GM19043 (cell line): ENCODE results near the gene KHNYN.

Experiments
- ATAC-seq: cut with Tn5 transposase; IDR thresholded peaks from one replicate; pipeline ENCODE4 v1.9.1; 2021; ENCODE audit warnings: low read depth; ENCODE audit not compliant: unreplicated experiment

Gene KHNYN

DNA sequence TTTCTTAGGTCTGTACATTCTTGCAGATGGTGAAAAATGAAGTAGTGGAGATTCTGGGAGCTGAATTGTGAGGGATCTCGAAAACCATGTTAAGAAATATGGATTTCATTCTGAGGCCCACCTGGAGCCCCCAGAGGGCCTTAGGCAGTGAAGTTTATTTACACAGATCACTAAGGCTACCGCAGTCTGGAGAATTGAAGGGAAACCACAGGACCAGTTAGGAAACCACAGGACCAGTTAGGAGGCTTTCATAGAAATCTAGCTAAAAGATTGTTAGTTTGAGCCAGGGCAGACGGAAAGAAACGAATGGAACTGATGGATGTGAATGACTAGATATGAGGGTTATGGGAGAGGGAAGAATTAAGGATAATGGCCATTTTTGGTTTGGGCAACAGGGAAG, 7.5 kb upstream of the KHNYN start:
- ATAC-seq: no peak

DNA sequence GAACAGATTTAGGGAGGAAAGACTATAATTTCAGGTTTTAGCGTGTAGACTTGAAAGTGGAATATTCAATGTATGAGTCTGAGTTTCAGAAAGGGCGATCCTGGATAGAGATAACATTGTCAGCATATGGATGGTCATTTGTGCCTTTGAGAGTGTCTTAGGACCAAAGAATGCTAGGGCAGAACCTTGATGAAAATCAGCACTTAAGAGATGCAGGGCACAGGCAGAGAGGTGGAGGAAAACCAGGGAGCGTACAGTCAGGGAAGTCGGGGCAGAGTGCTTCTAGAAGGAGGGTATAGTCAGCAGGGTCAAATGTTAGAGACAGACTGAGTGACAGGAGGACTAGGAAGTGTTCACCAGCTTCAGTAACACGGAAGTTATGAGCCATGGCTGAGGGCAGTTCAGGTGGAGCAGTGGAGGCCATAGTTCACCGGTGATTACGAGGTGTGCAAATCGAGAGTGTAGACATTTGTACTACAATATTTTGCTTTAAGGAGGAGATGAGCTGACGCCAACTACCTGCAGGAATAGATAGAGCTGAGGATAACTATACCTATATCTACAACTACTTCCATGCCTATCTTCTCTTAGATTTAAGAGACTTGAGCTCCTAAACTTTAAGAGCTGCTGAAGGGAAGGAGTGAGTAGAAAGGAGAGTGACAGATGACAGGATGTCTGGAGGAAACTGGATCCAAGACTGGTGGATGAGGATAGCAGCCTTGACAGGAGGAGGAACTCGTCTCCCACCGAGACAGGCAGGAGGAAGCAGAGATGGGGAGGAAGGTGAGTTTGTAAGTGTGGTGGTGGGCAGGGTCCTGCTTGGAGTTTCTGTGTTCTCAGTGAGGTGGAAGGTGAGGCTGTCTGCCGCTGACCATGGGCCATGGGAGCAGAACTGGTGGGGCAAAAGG, 6.8 kb upstream of the KHNYN start:
- no peak for ATAC-seq

DNA sequence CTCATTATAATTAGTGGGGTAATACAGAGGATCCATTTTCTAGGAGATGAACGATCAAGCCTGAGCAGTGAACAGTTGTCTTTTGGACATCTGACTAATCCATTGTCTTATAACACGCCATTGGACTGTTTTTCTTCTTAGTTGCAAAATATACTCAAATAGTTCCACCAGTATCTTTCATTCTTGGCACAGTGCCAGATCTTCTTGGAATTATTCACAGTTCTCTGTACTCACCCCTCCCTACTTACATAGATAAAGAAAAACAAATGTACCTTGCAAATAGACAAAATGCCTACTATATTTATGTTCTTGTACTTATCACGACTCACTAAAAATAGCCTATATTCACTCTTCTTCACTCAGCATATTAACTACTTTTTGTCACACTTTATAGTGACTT, 4.0 kb upstream of the KHNYN start:
- no peak for ATAC-seq

DNA sequence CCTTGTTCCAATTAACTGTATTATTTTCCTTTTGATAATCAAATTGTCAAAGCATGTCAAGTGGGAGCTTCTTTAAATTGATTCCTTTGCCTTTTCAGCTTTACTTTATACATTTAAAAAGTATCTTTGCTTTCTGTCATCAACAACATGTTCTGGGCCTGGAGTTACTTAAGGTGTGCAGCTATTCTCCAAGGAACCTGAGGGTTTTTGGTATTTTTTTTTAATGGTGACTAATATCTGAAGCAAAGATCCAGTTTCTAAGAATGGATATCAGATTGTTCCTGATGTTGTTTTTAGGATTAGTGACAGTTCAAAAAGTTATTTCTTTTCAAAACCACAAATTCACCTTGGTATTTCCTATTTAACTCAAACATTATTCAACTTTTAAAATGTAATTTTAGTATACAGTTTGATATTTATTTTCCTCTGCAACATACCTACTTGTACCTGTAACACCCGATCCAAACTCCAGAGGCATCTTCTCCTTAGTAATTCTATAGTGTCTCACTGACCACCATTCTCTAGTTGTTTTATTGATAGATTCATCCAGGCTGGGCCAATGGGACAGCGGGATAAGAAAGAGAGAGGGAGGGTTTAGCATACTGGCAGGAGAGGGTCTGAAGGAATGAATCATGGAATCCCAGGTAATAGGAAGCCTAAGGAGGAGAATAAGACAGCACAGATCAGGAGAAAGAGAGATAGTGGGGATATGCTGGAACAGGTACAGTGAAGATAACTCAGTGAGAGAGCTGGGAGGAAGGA, 3.4 kb upstream of the KHNYN start:
- ATAC-seq: no peak

DNA sequence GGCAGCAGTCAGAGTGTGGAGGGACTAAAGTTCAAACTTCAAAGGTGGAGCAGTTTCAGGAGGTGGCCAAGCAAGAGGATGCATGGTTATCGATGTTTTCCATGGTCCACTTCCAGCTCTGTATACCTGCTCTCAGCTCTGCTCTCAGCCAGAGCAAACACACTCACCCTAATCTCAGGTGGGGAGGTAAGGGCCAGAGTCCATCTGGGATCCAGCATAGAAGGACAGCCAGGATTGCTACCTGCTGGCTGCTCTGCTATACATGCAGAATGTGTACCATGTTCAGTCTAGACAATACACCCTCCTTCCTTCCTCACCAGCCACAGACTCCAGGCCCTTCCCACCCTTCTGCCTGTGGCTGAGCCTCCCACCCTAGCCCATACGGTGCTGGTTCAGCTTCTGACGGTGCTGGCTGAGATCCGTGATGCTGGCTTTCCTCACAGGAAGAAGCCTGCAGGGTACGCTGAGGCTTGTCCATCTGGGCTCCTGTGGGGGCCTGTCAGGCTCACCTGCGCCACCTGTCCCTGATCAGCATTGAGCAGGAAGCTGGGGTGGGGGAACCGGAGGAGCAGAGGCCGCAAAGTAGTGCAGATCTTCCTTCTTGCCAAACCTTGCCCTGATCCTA, 2.7 kb upstream of the KHNYN start:
- ATAC-seq: no peak

DNA sequence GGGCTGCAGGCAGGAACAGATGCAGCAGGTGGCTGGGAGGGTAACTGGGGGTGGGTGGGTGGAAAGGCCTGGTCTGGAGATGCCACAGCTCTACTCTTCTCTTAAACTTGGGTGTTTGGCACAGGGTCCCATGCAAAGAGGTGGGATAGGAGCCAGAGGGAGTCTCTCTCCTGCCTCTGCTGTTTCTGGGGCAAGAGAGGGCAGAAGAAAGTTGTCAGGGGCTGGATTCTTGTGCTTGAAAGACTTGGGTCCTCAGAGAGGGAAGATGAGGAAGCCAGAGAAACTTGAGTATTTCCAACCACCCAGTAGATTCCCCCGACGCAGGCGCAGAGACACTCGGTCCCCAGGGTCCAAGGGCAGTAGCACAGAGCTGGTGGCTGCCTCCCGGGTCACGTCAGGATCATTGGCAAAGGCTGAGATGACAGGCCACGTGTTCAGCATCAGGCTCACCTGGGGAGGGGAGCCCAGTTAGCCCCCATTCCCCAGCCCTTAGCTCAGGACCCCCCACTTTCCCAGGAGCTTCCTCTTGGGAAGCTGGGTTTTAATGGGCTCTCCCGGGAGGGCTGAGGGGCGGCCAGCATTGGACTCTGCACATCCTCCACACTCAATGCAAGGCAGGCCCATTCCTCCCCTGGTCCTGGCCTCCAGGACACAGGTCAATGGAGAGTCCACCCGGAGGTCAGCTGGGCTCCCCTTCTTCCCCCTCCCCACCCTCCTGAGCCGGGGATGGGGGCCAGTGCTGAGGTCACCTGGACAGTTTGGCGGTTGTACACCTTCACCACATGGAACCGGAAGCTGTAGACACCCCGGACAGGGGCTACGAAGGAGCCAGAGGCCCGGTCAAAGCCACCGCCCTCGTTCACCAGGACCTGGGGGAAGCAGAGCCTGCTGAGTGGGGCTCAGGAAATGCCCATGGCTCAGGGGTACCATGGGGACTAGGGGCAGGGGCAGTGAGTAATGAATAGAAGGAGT, 1.9 kb upstream of the KHNYN start:
- ATAC-seq: no peak

DNA sequence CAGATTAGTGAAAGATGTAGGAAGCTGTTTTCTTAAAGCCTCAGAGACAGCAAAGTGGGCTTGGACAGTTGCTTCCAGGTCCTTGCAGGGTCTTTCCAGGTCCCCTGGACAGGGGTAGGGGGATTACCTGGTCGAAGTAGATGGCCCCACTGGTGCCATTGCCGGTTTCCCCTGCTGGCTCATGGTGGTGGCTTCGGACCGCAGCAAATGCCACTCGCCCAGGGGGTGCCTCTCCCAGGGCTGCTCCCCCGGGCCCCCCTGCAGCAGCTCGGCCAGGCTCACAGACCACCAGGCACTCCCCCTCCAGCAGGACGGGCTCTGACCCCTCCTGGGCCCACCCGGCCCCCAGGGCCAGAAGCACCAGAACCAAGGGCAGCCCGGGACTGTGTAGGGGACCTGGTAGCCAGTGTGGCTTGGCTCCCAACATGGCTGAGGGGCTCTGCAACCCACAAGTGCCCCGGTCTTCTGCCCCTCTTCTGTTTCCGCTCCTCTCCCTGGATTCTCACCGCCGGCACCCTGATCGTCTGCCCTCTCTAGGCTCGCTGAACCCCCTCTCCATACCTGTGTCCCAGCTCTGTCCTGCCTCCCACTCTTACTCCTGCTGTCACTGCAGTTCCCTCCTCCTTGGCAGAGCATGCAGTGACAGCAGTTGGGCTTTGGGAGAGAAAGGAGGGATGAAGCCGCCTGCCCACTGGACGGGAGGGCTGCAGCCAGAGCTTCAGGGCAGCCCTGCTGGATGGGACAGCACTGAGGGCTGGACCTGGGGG, 943 bp upstream of the KHNYN start:
- no peak for ATAC-seq

- peak; percentile 49 for ATAC-seq
Observed at GRCh38 chr14:24430143-24430681, 458 bp downstream of the KHNYN start.

DNA sequence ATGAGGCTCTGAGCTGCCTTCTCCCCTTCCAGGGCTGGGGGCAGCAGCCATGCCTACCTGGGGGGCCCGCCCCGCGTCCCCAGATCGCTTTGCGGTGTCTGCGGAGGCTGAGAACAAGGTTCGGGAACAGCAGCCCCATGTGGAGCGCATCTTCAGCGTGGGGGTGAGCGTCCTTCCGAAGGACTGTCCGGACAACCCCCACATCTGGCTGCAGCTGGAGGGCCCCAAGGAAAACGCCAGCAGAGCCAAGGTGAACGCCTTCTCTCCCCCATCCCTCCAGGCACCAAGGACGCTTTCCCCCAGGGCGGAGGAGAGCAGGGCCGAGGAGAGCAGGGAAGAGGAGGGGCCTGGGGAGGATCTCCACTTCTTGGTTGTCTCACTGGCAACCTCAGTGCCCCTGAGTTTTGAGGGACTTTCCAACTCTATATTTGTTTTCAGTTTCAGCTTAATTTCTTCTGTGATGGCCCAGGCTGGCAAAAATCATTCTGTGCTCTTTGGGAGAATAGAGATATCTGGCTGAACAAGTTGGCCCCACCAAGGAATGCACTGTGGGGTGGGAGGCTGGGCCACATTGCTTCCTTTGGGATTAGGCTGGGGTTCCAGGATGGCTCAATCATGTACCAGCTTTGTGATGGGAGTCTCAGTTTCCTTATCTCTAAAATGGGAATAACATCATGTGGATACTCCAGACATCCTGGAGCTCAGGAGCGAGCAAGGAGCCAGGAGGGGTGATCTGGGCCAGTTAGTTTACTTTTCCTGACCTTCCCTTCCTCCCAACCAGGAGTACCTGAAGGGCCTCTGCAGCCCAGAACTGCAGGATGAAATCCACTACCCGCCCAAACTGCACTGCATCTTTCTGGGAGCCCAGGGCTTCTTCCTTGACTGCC, 1.2 kb downstream of the KHNYN start:
- no peak for ATAC-seq

DNA sequence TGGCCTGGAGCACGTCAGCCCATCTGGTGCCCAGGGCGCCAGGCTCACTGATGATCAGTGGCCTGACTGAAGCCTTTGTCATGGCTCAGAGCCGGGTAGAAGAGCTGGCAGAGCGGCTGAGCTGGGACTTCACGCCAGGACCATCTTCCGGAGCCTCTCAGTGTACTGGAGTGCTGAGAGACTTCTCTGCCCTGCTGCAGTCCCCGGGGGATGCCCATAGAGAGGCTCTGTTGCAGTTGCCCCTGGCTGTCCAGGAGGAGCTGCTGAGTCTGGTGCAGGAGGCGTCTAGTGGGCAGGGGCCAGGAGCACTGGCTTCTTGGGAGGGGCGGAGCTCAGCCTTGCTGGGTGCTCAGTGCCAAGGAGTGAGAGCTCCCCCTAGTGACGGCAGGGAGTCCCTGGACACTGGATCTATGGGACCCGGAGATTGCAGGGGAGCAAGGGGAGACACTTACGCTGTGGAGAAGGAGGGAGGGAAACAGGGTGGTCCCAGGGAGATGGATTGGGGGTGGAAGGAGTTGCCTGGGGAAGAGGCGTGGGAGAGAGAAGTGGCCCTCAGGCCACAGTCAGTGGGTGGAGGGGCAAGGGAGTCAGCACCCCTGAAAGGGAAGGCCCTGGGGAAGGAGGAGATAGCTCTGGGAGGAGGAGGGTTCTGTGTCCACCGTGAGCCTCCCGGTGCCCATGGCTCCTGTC, 2.0 kb downstream of the KHNYN start:
- ATAC-seq: peak; percentile 46

DNA sequence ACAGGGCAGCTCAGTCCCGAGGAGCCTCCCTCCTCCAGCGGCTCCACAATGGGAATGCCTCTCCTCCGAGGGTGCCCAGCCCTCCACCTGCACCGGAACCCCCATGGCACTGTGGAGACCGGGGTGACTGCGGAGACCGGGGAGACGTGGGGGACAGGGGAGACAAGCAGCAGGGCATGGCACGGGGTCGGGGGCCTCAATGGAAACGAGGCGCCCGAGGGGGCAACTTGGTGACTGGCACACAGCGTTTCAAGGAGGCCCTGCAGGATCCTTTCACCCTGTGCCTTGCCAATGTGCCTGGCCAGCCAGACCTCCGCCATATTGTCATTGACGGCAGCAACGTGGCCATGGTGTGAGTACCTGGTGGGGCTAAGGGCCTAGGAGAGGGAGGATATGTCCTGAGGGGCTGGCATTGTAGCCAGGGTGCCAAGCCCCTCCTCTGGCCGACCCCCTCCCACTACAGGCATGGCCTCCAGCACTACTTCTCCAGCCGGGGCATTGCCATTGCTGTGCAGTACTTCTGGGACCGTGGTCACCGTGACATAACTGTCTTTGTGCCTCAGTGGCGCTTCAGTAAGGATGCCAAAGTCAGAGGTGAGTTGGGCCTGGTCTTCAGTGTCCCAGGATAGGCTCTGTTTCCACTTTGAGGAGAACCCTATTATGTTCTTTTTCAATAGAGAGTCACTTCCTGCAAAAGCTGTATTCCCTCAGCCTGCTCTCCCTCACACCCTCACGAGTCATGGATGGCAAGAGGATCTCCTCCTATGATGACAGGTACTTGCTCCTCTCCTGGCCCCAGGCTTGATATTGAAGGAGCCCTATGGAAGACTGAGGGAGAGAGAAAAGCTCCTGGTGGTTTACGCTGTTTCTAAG, 2.7 kb downstream of the KHNYN start:
- no peak for ATAC-seq

- no peak for ATAC-seq
Observed at GRCh38 chr14:24434036-24434435, 4.3 kb downstream of the KHNYN start.

GRCh38 chr14:24434676-24435075, 4.9 kb downstream of the KHNYN start:
- ATAC-seq: no peak

DNA sequence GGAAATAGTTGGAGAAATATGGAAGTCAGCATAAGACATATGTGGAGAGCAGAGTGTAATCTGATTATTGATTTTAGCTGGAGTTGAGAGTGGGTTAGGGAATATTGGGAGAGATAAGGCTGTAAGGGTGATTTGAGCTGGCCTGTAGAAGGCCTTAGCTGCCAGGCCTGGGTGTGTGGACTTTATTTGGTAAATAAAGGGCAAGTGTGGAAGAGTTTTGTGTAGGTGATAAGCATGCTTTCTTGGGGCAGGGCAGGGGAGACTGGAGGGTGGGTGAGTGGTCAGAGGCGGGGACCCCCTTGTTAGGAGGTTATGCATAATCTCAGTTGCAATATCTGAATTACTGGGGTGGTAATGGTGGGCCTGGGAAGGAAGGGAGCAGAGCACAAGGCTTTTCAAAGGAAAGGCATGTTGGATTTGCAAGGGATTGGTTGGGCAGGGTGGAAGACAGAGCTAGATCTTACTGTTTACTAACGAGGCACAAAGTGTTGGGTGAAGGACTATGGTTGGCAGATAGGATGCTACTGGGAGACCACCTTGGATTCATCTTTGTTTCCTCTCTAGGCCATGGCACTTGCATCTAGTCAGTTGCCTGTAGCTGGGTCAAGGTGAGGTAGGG, 5.5 kb downstream of the KHNYN start:
- ATAC-seq: no peak

DNA sequence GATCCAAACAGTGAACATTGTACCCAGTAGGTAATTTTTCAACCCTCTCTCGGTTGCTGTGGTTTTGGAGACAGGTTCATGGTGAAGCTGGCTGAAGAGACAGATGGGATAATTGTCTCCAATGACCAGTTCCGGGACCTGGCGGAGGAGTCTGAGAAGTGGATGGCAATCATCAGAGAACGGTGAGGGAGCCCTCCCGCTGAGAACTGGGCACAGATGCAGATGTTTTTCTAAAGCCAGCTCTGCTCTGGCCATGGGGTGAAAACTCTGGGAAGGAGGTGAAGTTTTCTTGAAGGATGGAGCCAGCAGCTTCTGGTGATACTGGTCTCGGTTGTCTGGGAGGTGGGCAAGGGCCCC, 6.2 kb downstream of the KHNYN start:
- no peak for ATAC-seq

DNA sequence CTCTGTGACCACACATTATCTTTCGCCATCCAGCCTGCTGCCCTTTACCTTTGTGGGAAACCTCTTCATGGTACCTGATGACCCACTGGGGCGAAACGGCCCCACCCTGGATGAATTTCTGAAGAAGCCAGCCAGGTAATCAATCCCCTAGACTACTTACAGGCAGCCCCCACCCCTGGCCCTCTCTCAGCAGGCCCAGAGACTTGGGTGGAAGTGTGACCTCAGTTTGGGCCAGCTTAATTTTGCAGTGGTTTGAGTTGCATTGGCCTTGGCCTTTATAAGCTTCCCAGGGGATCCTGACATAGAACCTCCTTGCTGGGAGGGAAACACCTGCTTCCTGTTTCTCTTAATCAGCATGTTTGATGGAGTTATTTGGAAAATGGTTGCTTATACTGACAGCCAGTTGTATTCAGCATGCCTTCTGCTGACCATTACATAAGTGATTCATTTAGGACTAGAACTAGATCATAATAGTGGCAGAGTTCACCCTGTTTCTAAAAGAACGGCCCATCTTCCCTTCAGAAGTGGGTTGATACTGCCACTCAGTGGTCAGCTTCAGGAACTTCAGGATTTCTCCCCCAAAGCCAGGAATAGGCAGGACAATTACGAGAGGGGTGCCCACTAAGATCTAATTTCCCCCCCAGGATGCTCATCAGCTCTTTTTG, 6.7 kb downstream of the KHNYN start:
- ATAC-seq: no peak
